HepG2 (cell line): ENCODE measurements around the gene CLDN20. TPM values are rescaled to one million over a fixed set of nuclear protein-coding genes. Genes with fewer than 3 reads are reported as not detected.

Experiments
- ATM ChIP-seq: fragments of 450-650 bp; IDR thresholded peaks from 2 replicates; pipeline ENCODE4 v1.7.1; 2017; ENCODE audit warnings: mild to moderate bottlenecking, borderline replicate concordance
- CENPX ChIP-seq: sonication (generic); formaldehyde crosslinking; IDR thresholded peaks from 2 replicates; pipeline ENCODE4 v1.9.0; 2021; ENCODE audit warnings: mild to moderate bottlenecking, missing genetic modification reagents, moderate library complexity
- FOSL2 ChIP-seq: sonication (generic); formaldehyde crosslinking; IDR thresholded peaks from 2 replicates; pipeline ENCODE4 v1.4.0; 2020; ENCODE audit warnings: missing genetic modification reagents
- HNF1B ChIP-seq: sonication (generic); formaldehyde crosslinking; IDR thresholded peaks from 2 replicates; pipeline ENCODE4 v1.5.1; 2020; ENCODE audit warnings: mild to moderate bottlenecking, moderate library complexity, missing genetic modification reagents
- HNRNPUL1 ChIP-seq: fragments of 200-400 bp; formaldehyde crosslinking; IDR thresholded peaks from 2 replicates; pipeline ENCODE4 v1.6.1; 2017; ENCODE audit warnings: low read depth, mild to moderate bottlenecking, low read length, moderate library complexity
- NCOA1 ChIP-seq: sonication (generic); formaldehyde crosslinking; IDR thresholded peaks from 2 replicates; pipeline ENCODE4 v1.9.0; 2021; ENCODE audit warnings: missing genetic modification reagents
- NRL ChIP-seq: sonication (generic); formaldehyde crosslinking; IDR thresholded peaks from 2 replicates; pipeline ENCODE4 v1.5.0; 2020; ENCODE audit warnings: missing genetic modification reagents, mild to moderate bottlenecking, moderate library complexity, borderline replicate concordance
- PLSCR1 ChIP-seq: sonication (generic); formaldehyde crosslinking; IDR thresholded peaks from 2 replicates; pipeline ENCODE4 v1.5.0; 2020; ENCODE audit warnings: missing genetic modification reagents, mild to moderate bottlenecking, borderline replicate concordance
- POLR2AphosphoS5 ChIP-seq: IDR thresholded peaks from 2 replicates; pipeline ENCODE4 v1.6.1; 2012; ENCODE audit warnings: low read depth, low read length
- TRIM24 ChIP-seq: sonication (generic); formaldehyde crosslinking; IDR thresholded peaks from 2 replicates; pipeline ENCODE4 v1.8.0; 2022; ENCODE audit warnings: mild to moderate bottlenecking, missing genetic modification reagents
- ZBTB40 ChIP-seq, 2 experiments: fragments of 450-650 bp in 1 of 2; sonication (generic) in 1 of 2; formaldehyde crosslinking in 1 of 2; IDR thresholded peaks; 2 replicates each; pipeline versions ENCODE4 v1.6.1 to v1.8.0; 2016 to 2022; ENCODE audit warnings: antibody characterized with exemption in 1 of 2, mild to moderate bottlenecking in 1 of 2, missing genetic modification reagents in 1 of 2
- ZFY ChIP-seq: sonication (generic); formaldehyde crosslinking; IDR thresholded peaks from 2 replicates; pipeline ENCODE4 v1.4.0; 2020; ENCODE audit warnings: missing genetic modification reagents
- ZNF430 ChIP-seq: sonication (generic); formaldehyde crosslinking; IDR thresholded peaks from 2 replicates; pipeline ENCODE4 v1.9.0; 2021; ENCODE audit warnings: mild to moderate bottlenecking, missing genetic modification reagents
- ZNF501 ChIP-seq: sonication (generic); formaldehyde crosslinking; IDR thresholded peaks from 2 replicates; pipeline ENCODE4 v1.5.1; 2020; ENCODE audit warnings: mild to moderate bottlenecking, moderate library complexity, missing genetic modification reagents
- ZNF616 ChIP-seq: sonication (generic); formaldehyde crosslinking; IDR thresholded peaks from 2 replicates; pipeline ENCODE4 v1.5.0; 2020; ENCODE audit warnings: low read depth, mild to moderate bottlenecking, missing genetic modification reagents
- ZSCAN29 ChIP-seq: sonication (generic); formaldehyde crosslinking; conservative IDR thresholded peaks from 2 replicates; pipeline ENCODE4 v1.4.0; 2020; ENCODE audit warnings: mild to moderate bottlenecking, missing genetic modification reagents
- polyA plus RNA-seq, 8 experiments: library from polyadenylated mRNA; depleted of rRNA in 3 of 8; stranded (reverse) in 7 of 8; unstranded in 1 of 8; fragments of >200 nt; fragmentation: Illumina TruSeq in 4 of 8; extraction: Trizol in 4 of 8; gene quantifications; 2 replicates each; pipeline versions ENCODE4 v1.2.1 to v1.2.3, GENCODE V29; 2011 to 2016; ENCODE audit warnings: low read depth in 4 of 8, missing spikeins in 1 of 8, mixed read lengths in 1 of 8; ENCODE audit not compliant: insufficient read depth in 1 of 8
- total RNA-seq, 5 experiments: library from RNA; depleted of rRNA; stranded (reverse); fragments of >200 nt; fragmentation: Illumina TruSeq; extraction: Trizol; gene quantifications; 2 replicates each; pipeline ENCODE4 v1.2.3, GENCODE V29; 2016; ENCODE audit warnings: low read depth in 1 of 5

Gene CLDN20
- total and polyA plus RNA-seq, 2 of the 13 experiments (the other 11 are each of a cell fraction or from before 2014, with no cell fraction given) = not detected

- TF ChIP-seq HNF1B (no peak), NRL (no peak), NCOA1 (CRISPR knock-in tag) (no peak), ZNF616 (CRISPR knock-in tag) (0 out of 2 replicates have a peak, but pooled peaks have one; percentile 28), HNRNPUL1 (no peak), ZNF430 (CRISPR knock-in tag) (peak; percentile 79), ZBTB40 (IDR thresholded peaks at IDR 0.05) (no peak), ZBTB40 (CRISPR knock-in tag; IDR thresholded peaks at IDR 0.05) (no peak), POLR2AphosphoS5 (peak; percentile 62; the same call in 1 of the 2 replicates), ZSCAN29 (0 out of 2 replicates have a peak, but pooled peaks have one; percentile 11), TRIM24 (CRISPR knock-in tag) (no peak), FOSL2 (CRISPR knock-in tag) (peak; percentile 42), ATM (no peak), CENPX (CRISPR knock-in tag) (no peak), PLSCR1 (CRISPR knock-in tag) (no peak), ZFY (CRISPR knock-in tag) (peak; percentile 33), ZNF501 (CRISPR knock-in tag) (no peak)
These were observed 62.1 kb downstream of the CLDN20 start (continued) for GRCh38 chr6:155325700-155326516.
